ENCODE data around the gene PCDHGA8.

- TF ChIP-seq CTCF (optimal IDR thresholded peaks at IDR 0.05 in 1 of 3, IDR thresholded peaks at IDR 0.05 in 1 of 3, conservative IDR thresholded peaks at IDR 0.05 in 1 of 3; ENCODE audit: extremely low read depth in 1 of 3, insufficient read depth in 2 of 3, low read length in 3 of 3) (no peak), EZH2 (IDR thresholded peaks at IDR 0.05; ENCODE audit: low read length) (no peak)
Observed at GRCh38 chr5:141441571-141442170, 49.2 kb downstream of the PCDHGA8 start.
